Cardiac muscle cell (in vitro differentiated cells and primary cell): ENCODE results near the gene IGF2BP3. TPM values are rescaled to one million over a fixed set of nuclear protein-coding genes. Genes with fewer than 3 reads are reported as not detected.
A peak's percentile ranks its signal among the peaks of the same experiment; 100 is the strongest.

Source experiments
- DNase-seq, 2 donors: peaks; one replicate each; pipeline versions ENCODE4 v3.0.0 to v3.0.0-alpha.2; 2010 to 2017; ENCODE audit warnings: low read depth in 1 of 2, low spot score in 1 of 2
- H3K27ac ChIP-seq: fragments of 200-600 bp; sonication (generic); 2 replicates; pipeline ENCODE4 v1.5.1; 2016
- H3K27me3 ChIP-seq: fragments of 200-600 bp; sonication (generic); 2 replicates; pipeline ENCODE4 v1.6.0; 2016; ENCODE audit warnings: control low read depth
- H3K36me3 ChIP-seq: fragments of 200-600 bp; sonication (generic); 2 replicates; pipeline ENCODE4 v1.5.1; 2016; ENCODE audit warnings: control low read depth
- H3K4me1 ChIP-seq: fragments of 200-600 bp; sonication (generic); 2 replicates; pipeline ENCODE4 v1.8.1; 2017; ENCODE audit warnings: low read depth, mild to moderate bottlenecking, mixed run types
- H3K4me3 ChIP-seq: fragments of 200-600 bp; sonication (generic); 2 replicates; pipeline ENCODE4 v1.5.1; 2016; ENCODE audit warnings: mild to moderate bottlenecking
- H3K9me3 ChIP-seq: fragments of 200-600 bp; sonication (generic); 2 replicates; pipeline ENCODE4 v1.5.1; 2017; ENCODE audit warnings: low read depth, mild to moderate bottlenecking, control low read depth
- polyA plus RNA-seq: library from polyadenylated mRNA; unstranded; fragments of >200 nt; fragmentation: Nextera tagmentation; extraction: Ambion mirVana; gene quantifications from 2 replicates; pipeline ENCODE4 v1.2.1, GENCODE V29; 2016
- total RNA-seq: library from RNA; depleted of rRNA; stranded (reverse); fragments of >200 nt; gene quantifications from 2 replicates; pipeline ENCODE4 v1.2.3, GENCODE V29; 2016
- TF ChIP-seq, protein P1 (sequence below): IDR thresholded peaks from 2 replicates; pipeline ENCODE4 v1.5.1; 2012; ENCODE audit warnings: low read depth, mild to moderate bottlenecking, low read length

IGF2BP3 gene
- total and polyA plus RNA-seq, 2 experiments from 2014 or later, result 30.5 to 59.3 TPM

DNA sequence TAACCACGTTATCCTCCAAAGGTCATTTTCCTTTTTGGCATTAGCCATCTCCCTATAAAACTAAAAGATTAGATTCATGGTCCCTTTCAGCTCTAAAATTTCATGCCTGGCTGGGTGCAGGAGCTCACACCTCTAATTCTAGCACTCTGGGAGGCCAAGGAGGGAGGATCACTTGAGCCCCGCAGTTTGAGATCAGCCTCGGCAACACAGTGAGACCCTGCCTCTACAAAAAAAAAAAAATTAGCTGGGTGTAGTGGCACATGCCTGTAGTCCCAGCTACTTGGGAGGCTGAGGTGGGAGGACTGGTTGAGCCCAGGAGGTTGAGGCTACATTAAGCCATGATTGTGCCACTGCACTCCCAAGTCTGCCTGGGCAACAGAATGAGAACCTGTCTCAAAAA is 114.1 kb downstream of the IGF2BP3 start:
- Histone ChIP-seq H3K4me1 (peaks cover 2% of the 10 kb centered on the region), H3K9me3 (no peaks in the 10 kb centered on the region), H3K27ac (no peak overlapping the region), H3K27me3 (no peaks in the 10 kb centered on the region), H3K36me3 (no peaks in the 10 kb centered on the region), H3K4me3 (no peak overlapping the region)
- TF ChIP-seq, protein P1, sequence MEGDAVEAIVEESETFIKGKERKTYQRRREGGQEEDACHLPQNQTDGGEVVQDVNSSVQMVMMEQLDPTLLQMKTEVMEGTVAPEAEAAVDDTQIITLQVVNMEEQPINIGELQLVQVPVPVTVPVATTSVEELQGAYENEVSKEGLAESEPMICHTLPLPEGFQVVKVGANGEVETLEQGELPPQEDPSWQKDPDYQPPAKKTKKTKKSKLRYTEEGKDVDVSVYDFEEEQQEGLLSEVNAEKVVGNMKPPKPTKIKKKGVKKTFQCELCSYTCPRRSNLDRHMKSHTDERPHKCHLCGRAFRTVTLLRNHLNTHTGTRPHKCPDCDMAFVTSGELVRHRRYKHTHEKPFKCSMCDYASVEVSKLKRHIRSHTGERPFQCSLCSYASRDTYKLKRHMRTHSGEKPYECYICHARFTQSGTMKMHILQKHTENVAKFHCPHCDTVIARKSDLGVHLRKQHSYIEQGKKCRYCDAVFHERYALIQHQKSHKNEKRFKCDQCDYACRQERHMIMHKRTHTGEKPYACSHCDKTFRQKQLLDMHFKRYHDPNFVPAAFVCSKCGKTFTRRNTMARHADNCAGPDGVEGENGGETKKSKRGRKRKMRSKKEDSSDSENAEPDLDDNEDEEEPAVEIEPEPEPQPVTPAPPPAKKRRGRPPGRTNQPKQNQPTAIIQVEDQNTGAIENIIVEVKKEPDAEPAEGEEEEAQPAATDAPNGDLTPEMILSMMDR, result no peak
- no peak for DNase-seq

DNA sequence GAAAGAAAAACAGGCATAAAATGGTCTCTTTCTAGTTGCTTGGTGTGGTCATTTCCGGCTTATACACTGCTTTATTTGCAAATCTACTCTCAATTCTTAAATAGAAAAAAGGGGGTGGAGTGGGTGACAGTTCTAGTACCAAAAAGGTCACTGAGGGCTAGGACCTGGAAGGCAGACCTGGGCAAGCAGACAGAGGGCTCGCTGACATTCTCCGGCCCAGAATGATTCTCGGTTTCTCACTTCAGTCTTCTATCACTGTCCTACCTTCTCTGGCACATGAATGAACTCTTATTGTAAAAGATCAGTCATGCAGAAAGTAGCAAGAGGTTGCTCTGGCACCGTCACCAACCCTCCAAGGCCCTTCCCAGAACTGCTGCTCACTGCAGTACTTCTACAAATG is 117.1 kb downstream of the IGF2BP3 start:
- H3K27me3 ChIP-seq, result no peaks in the 10 kb centered on the region
- H3K4me3 ChIP-seq, result no peak overlapping the region
- no peaks in the 10 kb centered on the region for H3K9me3 ChIP-seq
- no peak overlapping the region for H3K27ac ChIP-seq
- no peak for DNase-seq
- peaks cover 3% of the 10 kb centered on the region for H3K36me3 ChIP-seq
- H3K4me1 ChIP-seq, result peaks cover 16% of the 10 kb centered on the region
- TF ChIP-seq, protein P1, result no peak

DNA sequence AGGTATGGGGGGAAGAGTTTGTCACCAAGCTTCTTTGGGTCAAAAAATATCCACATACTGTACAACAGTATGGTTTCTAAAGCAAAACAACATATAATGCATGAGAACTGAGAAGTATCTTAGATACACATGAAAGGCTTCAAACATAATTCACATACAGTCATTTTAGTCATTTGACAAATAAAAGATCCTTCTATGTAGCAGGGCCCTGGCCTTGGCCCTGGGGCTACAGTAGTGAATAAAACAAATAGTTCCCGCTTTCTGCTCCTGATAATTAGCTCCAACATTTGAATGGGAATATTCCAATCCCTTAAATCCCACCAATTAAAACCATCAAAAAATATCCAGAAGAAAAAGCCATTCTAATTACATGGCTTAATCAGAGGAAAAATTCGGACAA is 119.8 kb downstream of the IGF2BP3 start:
- TF ChIP-seq, protein P1, result no peak
- H3K9me3 ChIP-seq, result no peaks in the 10 kb centered on the region
- no peak for DNase-seq
- H3K36me3 ChIP-seq, result peaks cover 20% of the 10 kb centered on the region
- H3K27me3 ChIP-seq, result no peaks in the 10 kb centered on the region
- H3K27ac ChIP-seq, result peak overlapping the region; percentile 55
- H3K4me1 ChIP-seq, result peaks cover 14% of the 10 kb centered on the region
- no peak overlapping the region for H3K4me3 ChIP-seq

- Histone ChIP-seq H3K27ac (peak overlapping the region; percentile 55), H3K4me3 (no peak overlapping the region), H3K9me3 (no peaks in the 10 kb centered on the region), H3K36me3 (peaks cover 28% of the 10 kb centered on the region), H3K27me3 (no peaks in the 10 kb centered on the region), H3K4me1 (peaks cover 14% of the 10 kb centered on the region)
- peak; percentile 20 to 66 for DNase-seq
- TF ChIP-seq, protein P1, result no peak
Measured at GRCh38 chr7:23349484-23350157, 120.7 kb downstream of the IGF2BP3 start.

DNA sequence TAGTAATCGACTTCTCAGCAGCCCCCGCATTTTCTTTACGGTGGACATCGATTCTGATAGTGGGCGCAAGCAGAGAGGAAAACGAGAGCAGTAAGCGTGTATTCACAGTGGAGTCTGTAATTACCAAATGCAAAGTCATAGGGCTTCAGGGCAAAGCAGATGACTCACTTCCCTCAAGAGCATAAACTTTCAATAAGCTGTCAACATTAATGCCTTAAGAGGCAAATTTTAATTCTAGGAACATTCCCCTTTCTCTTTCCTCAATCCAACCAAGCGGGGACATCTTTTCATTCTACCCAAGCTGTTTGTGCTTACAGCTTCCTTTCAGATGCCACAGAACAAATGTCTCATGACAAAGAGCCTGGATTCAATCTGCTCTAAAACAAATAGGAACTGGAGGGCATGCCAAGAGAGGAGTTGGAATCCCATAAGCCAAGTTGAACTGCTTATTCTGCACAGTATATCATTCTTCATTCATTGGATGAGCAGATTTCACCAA is 122.6 kb downstream of the IGF2BP3 start:
- Histone ChIP-seq H3K4me1 (peaks cover 14% of the 10 kb centered on the region), H3K9me3 (no peaks in the 10 kb centered on the region), H3K27me3 (no peaks in the 10 kb centered on the region), H3K4me3 (no peak overlapping the region), H3K27ac (no peak overlapping the region), H3K36me3 (peaks cover 47% of the 10 kb centered on the region)
- DNase-seq, result peak in 1 of 2 donors; percentile 75
- TF ChIP-seq, protein P1, result no peak
